C4-2B (cell line): ENCODE results near the gene STAP2.

Experiments used
- H3K27ac ChIP-seq: fragments of 450-650 bp; 2 replicates; pipeline ENCODE4 v1.5.1; 2017
- CTCF ChIP-seq: fragments of 450-650 bp; conservative IDR thresholded peaks from 2 replicates; pipeline ENCODE4 v1.5.1; 2017; ENCODE audit warnings: mild to moderate bottlenecking
- ZFX ChIP-seq: fragments of 450-650 bp; IDR thresholded peaks from 2 replicates; pipeline ENCODE4 v1.6.1; 2017

The STAP2 gene

DNA sequence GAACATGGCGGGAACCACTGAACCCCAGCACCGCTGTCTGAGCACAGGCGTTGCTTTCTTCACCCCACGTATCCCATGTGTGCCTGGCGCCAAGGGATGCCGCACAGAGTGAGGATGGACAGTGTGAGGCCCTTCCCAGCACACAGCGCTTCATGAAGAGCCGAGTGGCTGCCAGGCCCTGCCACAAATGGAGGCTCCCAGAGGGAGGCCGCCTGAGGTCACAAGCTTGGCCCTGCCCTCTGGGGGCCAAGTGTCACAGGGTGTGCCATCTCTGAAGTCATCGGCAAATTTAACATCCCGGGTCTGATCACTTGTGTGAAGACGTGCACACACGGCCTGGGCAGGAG is 29.1 kb upstream of the STAP2 start:
- H3K27ac ChIP-seq, result no peak overlapping the region; the same call in 1 of the 2 replicates
- no peak for TF ChIP-seq CTCF
- TF ChIP-seq ZFX, result no peak

DNA sequence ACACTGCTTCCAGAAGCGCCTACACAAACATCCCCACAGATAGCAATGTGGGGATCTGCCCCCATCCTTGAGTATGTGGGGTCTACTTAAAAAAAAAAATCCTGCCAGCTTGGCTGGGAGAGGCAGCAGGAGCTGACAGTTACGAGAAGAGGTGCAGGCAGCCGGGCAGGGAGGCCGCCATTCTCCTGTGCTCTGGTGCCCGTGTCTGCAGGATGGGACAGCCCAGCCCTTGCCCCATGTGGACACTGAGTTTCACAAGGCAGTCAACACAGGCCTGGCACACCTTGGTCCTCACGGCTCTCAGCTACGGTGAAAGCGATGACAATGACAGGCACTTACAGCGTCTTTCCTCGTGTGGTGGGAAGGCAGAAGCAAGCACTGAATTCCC is 28.7 kb upstream of the STAP2 start:
- no peak overlapping the region for H3K27ac ChIP-seq
- TF ChIP-seq CTCF (no peak), ZFX (no peak)

DNA sequence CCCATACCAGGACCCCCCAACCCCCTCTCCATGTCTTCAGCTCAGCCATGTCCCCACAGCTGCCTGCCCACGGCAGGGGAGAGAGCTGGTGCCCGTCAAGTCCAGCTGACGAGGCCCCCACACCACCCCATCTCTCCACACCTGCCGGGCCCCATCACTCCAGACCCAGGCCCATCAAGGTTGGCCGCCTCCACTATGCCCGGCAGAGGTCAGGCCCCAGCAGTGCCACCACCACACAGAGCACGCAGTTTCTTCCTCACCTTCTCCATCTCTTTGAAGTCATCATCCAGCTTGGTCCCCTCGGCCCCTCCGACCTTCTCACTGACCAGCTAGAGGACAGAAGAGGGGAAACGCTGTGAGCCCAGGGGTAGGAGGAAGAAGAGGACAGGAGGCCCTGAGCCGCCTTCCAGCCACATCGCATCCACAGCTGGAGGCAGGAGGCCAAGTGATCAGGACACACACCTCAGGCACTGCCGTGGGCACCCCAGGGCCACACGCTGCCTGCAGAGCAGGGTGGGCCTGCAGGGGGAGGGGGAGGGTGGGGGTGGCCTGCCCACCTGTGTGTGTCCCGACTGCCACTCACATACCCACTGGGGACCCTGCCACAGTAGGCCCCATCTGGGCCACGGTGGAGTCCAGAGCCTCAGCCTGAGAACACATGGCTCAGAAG is 28.2 kb upstream of the STAP2 start:
- TF ChIP-seq ZFX, result no peak
- no peak for TF ChIP-seq CTCF
- H3K27ac ChIP-seq, result no peak overlapping the region

DNA sequence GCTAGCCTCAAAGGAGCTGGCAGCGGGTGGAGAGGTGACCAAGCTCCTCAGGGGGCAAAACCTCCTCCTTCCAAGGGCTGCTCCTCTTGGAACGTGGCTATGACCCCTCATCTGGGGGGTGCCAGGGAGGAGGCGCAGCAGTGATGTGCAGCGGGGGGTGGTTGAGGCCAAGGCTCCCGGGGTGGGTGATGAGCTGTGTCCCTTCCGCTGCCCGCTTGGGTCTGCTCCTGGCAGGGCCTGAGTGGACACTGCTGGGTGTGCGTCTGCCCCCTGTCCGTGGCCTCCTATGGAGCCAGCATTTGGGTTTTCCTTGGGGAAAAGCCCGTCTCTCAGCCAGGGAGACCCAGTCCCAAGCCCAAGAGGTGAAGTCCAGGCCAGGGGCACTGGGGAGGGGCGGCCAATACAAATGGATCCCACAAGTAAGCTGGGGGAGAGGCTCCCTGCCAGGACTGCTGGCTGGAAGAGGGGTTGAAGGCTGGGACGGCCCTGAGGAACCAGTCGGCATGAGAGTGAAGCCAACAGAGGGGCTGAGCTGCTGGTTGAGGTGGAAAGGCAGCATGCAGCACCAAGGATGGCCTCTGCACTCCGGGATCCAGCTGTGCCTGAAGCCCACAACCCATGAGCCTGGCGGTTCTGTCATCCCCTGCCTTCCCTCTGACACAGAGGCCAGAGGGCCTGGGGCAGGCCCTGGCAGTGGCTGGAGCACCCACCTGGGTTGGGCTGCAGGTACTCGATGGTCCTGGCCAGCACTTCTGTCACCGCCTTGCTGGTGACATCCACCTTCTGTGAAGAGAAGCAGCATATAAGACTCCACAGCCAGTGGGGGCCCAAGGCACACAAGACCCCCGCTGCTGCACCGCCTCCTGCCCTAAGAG is 27.4 kb upstream of the STAP2 start:
- H3K27ac ChIP-seq, result no peak overlapping the region
- TF ChIP-seq CTCF (no peak), ZFX (no peak)

- TF ChIP-seq ZFX (no peak), CTCF (no peak)
- no peak overlapping the region for H3K27ac ChIP-seq
Measured at GRCh38 chr19:4365341-4365740, 26.7 kb upstream of the STAP2 start.

- no peak overlapping the region for H3K27ac ChIP-seq
- TF ChIP-seq ZFX (no peak), CTCF (no peak)
Measured at GRCh38 chr19:4363571-4364304, 25.1 kb upstream of the STAP2 start.
